HFFc6 (cell line): ENCODE data around the gene TGM4. TPM values are rescaled to one million over a fixed set of nuclear protein-coding genes. Genes with fewer than 3 reads are reported as not detected.

Experiments
- DNase-seq: peaks from one replicate; pipeline ENCODE4 v3.0.0-alpha.2; 2018
- H3K27ac Mint-ChIP-seq: 2 replicates; pipeline ENCODE4 v1.8.0; 2020; ENCODE audit warnings: mild to moderate bottlenecking, mixed read lengths
- H3K27me3 Mint-ChIP-seq: 2 replicates; pipeline ENCODE4 v1.8.0; 2021; ENCODE audit warnings: mild to moderate bottlenecking, moderate library complexity, mixed read lengths; ENCODE audit not compliant: insufficient read depth
- H3K36me3 Mint-ChIP-seq: 2 replicates; pipeline ENCODE4 v1.8.0; 2021; ENCODE audit warnings: low read depth, mixed read lengths
- H3K4me1 Mint-ChIP-seq: 2 replicates; pipeline ENCODE4 v1.8.0; 2020; ENCODE audit warnings: low read depth, mixed read lengths
- H3K4me3 Mint-ChIP-seq: 2 replicates; pipeline ENCODE4 v1.8.0; 2020; ENCODE audit warnings: mild to moderate bottlenecking, moderate library complexity, mixed read lengths
- H3K9me3 Mint-ChIP-seq: 2 replicates; pipeline ENCODE4 v1.8.0; 2020; ENCODE audit warnings: mild to moderate bottlenecking, mixed read lengths
- total RNA-seq, 6 experiments: library from RNA; stranded (reverse); fragmentation: NEBNext Ultra II Directional; extraction: Animal tissue kit (Norgen Biotek cat#: 25700); gene quantifications; 2 replicates in 1 of 6; 3 replicates in 5 of 6; pipeline ENCODE4 v1.2.3, GENCODE V29; 2021
- TF ChIP-seq, protein P1 (sequence below): fragments of 200-600 bp; sonication (generic); IDR thresholded peaks from 2 replicates; pipeline ENCODE4 v1.5.0; 2021; ENCODE audit warnings: antibody characterized with exemption, mild to moderate bottlenecking

TGM4 gene
- total RNA-seq, 6 experiments from 2014 or later, result not detected

DNA sequence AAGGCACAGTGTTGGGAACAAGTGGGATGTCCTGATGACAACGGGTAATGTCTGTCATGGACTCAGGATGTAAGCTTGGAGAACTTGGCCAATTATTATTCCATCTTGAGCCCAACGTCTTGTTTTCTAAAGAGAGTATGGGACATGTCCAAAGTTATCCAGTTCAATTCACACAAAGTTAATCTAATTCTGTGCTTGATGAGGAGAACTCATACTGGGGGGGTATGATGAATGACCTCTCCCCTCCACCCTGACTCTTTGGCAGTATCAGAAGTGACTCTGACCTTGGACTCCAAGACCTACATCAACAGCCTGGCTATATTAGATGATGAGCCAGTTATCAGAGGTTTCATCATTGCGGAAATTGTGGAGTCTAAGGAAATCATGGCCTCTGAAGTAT is 36.3 kb downstream of the TGM4 start:
- Mint-ChIP-seq H3K9me3 (peaks cover 29% of the 10 kb centered on the region), H3K4me1 (peaks cover 12% of the 10 kb centered on the region), H3K27ac (no peak overlapping the region), H3K36me3 (no peaks in the 10 kb centered on the region), H3K27me3 (peaks cover 29% of the 10 kb centered on the region), H3K4me3 (no peak overlapping the region)
- TF ChIP-seq, protein P1, sequence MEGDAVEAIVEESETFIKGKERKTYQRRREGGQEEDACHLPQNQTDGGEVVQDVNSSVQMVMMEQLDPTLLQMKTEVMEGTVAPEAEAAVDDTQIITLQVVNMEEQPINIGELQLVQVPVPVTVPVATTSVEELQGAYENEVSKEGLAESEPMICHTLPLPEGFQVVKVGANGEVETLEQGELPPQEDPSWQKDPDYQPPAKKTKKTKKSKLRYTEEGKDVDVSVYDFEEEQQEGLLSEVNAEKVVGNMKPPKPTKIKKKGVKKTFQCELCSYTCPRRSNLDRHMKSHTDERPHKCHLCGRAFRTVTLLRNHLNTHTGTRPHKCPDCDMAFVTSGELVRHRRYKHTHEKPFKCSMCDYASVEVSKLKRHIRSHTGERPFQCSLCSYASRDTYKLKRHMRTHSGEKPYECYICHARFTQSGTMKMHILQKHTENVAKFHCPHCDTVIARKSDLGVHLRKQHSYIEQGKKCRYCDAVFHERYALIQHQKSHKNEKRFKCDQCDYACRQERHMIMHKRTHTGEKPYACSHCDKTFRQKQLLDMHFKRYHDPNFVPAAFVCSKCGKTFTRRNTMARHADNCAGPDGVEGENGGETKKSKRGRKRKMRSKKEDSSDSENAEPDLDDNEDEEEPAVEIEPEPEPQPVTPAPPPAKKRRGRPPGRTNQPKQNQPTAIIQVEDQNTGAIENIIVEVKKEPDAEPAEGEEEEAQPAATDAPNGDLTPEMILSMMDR, result no peak
- no peak for DNase-seq

- no peak overlapping the region for H3K4me3 Mint-ChIP-seq
- H3K9me3 Mint-ChIP-seq, result peaks cover 21% of the 10 kb centered on the region
- peaks cover 12% of the 10 kb centered on the region for H3K27me3 Mint-ChIP-seq
- TF ChIP-seq, protein P1, result peak; percentile 93
- peaks cover 6% of the 10 kb centered on the region for H3K4me1 Mint-ChIP-seq
- no peak overlapping the region for H3K27ac Mint-ChIP-seq
- H3K36me3 Mint-ChIP-seq, result no peaks in the 10 kb centered on the region
- DNase-seq, result peak; percentile 60
Observed at GRCh38 chr3:44913868-44914468, 39.6 kb downstream of the TGM4 start.

- no peak overlapping the region for H3K4me3 Mint-ChIP-seq
- no peaks in the 10 kb centered on the region for H3K36me3 Mint-ChIP-seq
- DNase-seq, result no peak
- peaks cover 6% of the 10 kb centered on the region for H3K27me3 Mint-ChIP-seq
- TF ChIP-seq, protein P1, result peak; percentile 65
- H3K4me1 Mint-ChIP-seq, result peaks cover 6% of the 10 kb centered on the region
- no peak overlapping the region for H3K27ac Mint-ChIP-seq
- peaks cover 18% of the 10 kb centered on the region for H3K9me3 Mint-ChIP-seq
Observed at GRCh38 chr3:44914936-44915335, 40.5 kb downstream of the TGM4 start.

GRCh38 chr3:44915702-44916438 is 41.5 kb downstream of the TGM4 start:
- Mint-ChIP-seq H3K9me3 (peaks cover 9% of the 10 kb centered on the region), H3K27ac (no peak overlapping the region; the same call in 1 of the 2 replicates), H3K4me3 (no peak overlapping the region), H3K27me3 (peaks cover 2% of the 10 kb centered on the region; the same call in 1 of the 2 replicates), H3K4me1 (peaks cover 6% of the 10 kb centered on the region), H3K36me3 (no peaks in the 10 kb centered on the region)
- DNase-seq, result peak; percentile 48
- TF ChIP-seq, protein P1, result peak; percentile 40; the same call in 1 of the 2 replicates

- Mint-ChIP-seq H3K9me3 (no peaks in the 10 kb centered on the region), H3K27ac (no peak overlapping the region), H3K4me1 (peaks cover 6% of the 10 kb centered on the region), H3K27me3 (peaks cover 2% of the 10 kb centered on the region; the same call in 1 of the 2 replicates), H3K36me3 (0 out of 2 replicates have a peak, but pooled peaks cover 5% of the 10 kb centered on the region), H3K4me3 (no peak overlapping the region)
- TF ChIP-seq, protein P1, result no peak
- no peak for DNase-seq
Observed at GRCh38 chr3:44918087-44918486, 43.7 kb downstream of the TGM4 start.
